Fibroblast of the aortic adventitia (primary cell): Measurements from ENCODE around the gene ADIRF. TPM values are rescaled to one million over a fixed set of nuclear protein-coding genes. Genes with fewer than 3 reads are reported as not detected.
"Not testable (repeated sequence)": the region's sequence is repeated elsewhere in the genome, so short reads cannot be mapped to it uniquely, and the experiment has no call there.

Experiments used
- DNase-seq: peaks from one replicate; pipeline ENCODE4 v3.0.0-alpha.2; 2010; ENCODE audit warnings: low read depth
- H3K4me3 ChIP-seq: 2 replicates; pipeline ENCODE4 v1.5.1; 2011; ENCODE audit warnings: low read depth, mild to moderate bottlenecking, control low read depth, low read length, moderate library complexity
- total RNA-seq: library from RNA; depleted of rRNA; stranded (reverse); fragments of >200 nt; gene quantifications from 2 replicates; pipeline ENCODE4 v1.2.3, GENCODE V29; 2012; ENCODE audit warnings: low replicate concordance
- TF ChIP-seq, protein P1 (sequence below): IDR thresholded peaks from 2 replicates; pipeline ENCODE4 v1.5.1; 2011; ENCODE audit warnings: mild to moderate bottlenecking, low read length, control low read depth, inconsistent platforms; ENCODE audit not compliant: insufficient read depth

ADIRF gene
- 37.8 and 48.4 TPM in 2 replicates for total RNA-seq

DNA sequence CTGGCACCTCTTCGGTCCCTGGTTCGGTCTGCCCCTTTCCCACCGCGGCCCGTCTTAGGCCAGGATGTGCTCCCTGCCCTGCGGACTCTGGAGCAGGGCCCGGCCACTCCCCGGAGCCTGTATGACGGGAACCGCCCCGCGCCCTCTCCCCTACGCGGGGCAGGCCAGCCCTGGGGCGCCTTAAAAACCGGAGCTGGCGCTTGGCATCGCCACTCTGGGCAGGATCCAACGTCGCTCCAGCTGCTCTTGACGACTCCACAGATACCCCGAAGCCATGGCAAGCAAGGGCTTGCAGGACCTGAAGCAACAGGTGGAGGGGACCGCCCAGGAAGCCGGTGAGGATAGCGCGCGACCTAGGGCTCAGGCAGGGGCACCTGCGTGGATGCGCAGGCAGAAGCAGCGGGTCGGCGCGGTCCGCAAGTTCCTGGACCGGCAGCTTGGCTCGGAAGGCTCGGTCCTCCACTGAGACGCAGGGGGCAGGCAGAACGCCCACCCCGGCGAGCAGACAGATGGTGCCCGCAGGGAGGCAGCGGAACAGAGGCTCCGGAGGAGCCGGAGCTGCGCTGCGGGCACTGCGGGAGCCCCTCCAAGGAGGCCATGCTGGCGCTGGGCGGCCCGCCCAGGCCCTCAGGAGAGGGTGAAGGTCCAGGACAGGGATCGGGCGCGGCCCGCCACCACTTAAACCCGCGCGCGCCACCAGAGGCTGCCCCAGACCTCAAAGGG lies at the start of gene ADIRF:
Gene ADIRF, plus strand, starts transcription at position 212 of the 723 bp plus-strand sequence. Its CDS starts 63 bp downstream, at position 275.
- TF ChIP-seq, protein P1, sequence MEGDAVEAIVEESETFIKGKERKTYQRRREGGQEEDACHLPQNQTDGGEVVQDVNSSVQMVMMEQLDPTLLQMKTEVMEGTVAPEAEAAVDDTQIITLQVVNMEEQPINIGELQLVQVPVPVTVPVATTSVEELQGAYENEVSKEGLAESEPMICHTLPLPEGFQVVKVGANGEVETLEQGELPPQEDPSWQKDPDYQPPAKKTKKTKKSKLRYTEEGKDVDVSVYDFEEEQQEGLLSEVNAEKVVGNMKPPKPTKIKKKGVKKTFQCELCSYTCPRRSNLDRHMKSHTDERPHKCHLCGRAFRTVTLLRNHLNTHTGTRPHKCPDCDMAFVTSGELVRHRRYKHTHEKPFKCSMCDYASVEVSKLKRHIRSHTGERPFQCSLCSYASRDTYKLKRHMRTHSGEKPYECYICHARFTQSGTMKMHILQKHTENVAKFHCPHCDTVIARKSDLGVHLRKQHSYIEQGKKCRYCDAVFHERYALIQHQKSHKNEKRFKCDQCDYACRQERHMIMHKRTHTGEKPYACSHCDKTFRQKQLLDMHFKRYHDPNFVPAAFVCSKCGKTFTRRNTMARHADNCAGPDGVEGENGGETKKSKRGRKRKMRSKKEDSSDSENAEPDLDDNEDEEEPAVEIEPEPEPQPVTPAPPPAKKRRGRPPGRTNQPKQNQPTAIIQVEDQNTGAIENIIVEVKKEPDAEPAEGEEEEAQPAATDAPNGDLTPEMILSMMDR = no peak
- peak within 1 kb of the TSS; percentile 73 for H3K4me3 ChIP-seq
- DNase-seq = no peak

DNA sequence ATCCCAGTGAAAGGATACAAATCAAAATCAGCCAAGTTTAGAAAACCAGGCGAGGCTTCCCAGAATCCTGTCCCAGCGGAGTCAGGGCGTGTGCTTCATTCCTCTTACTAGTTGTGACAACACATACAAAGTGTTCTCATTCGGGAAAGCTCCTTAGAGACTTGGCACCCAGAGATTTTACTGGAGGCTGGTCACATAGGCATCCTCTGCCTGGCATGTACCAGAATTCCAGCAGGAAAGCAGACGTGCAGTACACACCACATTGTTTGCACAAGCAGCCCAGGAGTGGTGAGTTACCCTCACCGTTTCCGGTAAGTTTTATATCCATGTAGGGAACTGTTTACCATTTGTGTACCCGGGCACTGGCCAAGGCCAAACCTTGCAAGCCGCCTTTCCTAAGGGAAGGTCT lies 45.7 kb upstream of the ADIRF start:
- DNase-seq = no peak
- H3K4me3 ChIP-seq = no peak overlapping the region
- TF ChIP-seq, protein P1 = no peak

DNA sequence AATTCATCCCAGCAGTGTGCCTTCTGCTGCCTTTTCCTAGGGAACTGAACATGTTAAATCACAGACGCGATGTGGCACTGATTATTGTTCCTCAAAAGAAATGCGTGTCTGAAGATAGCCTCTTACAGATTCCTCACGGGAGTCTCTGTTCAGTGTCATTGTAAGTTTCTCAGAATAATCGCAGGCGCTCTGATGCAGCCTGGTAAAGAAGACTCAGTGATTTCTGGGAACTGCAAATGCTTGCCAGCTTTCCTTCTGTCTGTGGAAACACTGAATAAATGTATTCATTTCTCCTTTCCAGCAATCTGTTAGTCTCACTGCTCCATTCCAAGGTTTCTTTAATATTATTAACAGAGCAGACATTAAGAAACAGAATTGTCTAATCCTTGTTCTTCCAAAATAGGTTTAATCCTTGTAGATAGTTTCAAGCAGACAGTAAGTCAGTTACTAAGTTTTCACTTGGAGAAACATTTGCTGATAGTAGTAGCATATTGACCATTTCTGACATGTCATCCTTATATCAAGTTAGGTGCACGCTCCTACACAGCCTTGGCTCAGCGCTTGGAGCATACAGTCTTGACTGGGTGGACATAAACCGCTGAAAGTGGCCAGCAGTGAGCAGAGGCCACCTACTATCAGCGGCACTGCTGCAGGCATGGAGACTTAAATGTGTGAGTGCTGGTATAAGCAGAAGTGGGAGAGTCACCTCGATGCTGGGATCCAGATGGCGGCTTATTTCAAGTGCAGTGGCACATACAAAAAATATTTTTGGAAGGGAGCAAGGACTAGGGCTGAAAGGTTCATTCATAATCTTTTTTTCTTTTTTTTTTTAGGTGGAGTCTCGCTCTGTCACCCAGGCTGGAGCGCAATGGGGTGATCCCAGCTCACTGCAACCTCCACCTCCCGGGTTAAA lies 38.6 kb upstream of the ADIRF start:
- no peak overlapping the region for H3K4me3 ChIP-seq
- no peak for DNase-seq
- TF ChIP-seq, protein P1 = no peak

DNA sequence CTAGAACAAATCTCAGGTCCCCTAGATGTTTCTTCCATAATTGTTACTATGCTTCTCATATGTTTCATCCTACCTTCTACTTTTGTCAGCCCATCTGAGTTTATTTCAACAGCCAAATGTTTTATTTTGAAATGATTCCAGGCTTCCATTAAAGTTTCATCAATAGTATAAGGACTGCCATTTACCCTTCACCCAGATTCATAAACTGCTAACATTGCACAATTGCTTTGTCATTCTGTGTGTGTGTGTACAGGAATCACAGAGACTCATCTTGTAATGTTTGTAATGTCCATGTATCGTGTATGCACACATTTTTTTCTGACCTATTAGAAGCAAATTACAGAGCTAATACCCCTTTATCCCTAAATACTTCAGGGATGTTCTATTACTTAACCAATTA lies 36.4 kb upstream of the ADIRF start:
- peak; percentile 41 for DNase-seq
- TF ChIP-seq, protein P1 = no peak
- H3K4me3 ChIP-seq = no peak overlapping the region

DNA sequence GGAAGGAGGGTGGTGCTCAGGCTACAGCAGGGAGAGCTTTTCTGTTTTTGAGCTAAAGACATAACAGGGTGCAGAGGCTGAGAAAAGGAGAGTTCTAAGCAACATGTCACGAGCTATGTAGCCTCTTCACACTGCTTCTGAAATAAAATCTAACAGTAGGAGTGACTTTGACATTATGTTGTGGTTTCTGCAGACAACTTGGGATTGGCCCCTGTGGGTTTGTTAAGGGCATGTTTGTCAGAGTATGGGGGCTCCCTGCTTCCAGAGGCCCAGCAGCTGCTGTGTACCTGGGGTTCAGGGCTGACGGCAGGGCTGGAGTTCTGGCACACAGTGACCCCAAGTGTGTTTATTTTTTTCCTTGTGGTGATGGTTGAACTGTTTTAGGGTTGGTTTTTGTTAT lies 35.6 kb upstream of the ADIRF start:
- no peak overlapping the region for H3K4me3 ChIP-seq
- DNase-seq = no peak
- TF ChIP-seq, protein P1 = no peak

DNA sequence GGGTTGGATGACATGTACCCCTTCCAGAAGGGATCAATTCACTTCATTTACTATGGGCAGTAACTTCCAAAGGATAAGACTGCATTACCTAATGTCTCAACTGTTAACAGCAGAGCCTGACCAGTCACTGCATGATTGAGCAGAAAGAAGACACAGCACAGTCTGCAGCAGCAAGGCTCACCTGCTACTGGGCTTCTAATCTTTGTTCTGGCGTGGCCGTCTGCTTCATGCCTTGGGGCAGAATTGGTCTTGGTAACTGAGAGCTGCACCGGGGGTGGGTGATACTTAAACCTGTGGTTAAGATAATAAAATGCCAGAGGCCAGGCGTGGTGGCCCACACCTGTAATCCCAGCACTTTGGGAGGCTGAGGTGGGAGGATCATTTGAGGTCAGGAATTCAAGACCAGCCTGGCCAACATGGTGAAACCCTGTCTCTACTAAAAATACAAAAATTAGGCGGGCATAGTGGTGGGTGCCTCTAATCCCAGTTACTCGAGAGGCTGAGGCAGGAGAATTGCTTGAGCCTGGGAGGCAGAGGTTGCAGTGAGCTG lies 34.0 kb upstream of the ADIRF start:
- not testable (repeated sequence) for DNase-seq, H3K4me3 ChIP-seq
